HepG2 (cell line): ENCODE measurements around the gene VPS25. TPM values are rescaled to one million over a fixed set of nuclear protein-coding genes. Genes with fewer than 3 reads are reported as not detected.

Experiments
- AKAP8 ChIP-seq: sonication (generic); formaldehyde crosslinking; IDR thresholded peaks from 2 replicates; pipeline ENCODE4 v1.5.1; 2020; ENCODE audit warnings: mild to moderate bottlenecking, missing genetic modification reagents
- FOXK1 ChIP-seq: sonication (generic); formaldehyde crosslinking; IDR thresholded peaks from 2 replicates; pipeline ENCODE4 v1.4.0; 2020; ENCODE audit warnings: low read depth, missing genetic modification reagents, borderline replicate concordance
- GTF2F1 ChIP-seq: fragments of 150-350 bp; IDR thresholded peaks from 2 replicates; pipeline ENCODE4 v1.6.1; 2014; ENCODE audit warnings: low read length
- HIVEP1 ChIP-seq: sonication (generic); formaldehyde crosslinking; IDR thresholded peaks from 2 replicates; pipeline ENCODE4 v1.4.0; 2020; ENCODE audit warnings: mild to moderate bottlenecking, missing genetic modification reagents
- NFRKB ChIP-seq: fragments of 450-650 bp; IDR thresholded peaks from 2 replicates; pipeline ENCODE4 v1.6.1; 2017
- PPARG ChIP-seq: conservative IDR thresholded peaks from 2 replicates; pipeline ENCODE4 v1.6.1; 2016; ENCODE audit warnings: missing biosample characterization, missing genetic modification reagents
- PTBP1 ChIP-seq: fragments of 200-400 bp; formaldehyde crosslinking; IDR thresholded peaks from 2 replicates; pipeline ENCODE4 v1.6.1; 2018; ENCODE audit warnings: low read length, low read depth; ENCODE audit not compliant: poor library complexity, severe bottlenecking
- RARA ChIP-seq: IDR thresholded peaks from 2 replicates; pipeline ENCODE4 v1.6.1; 2016; ENCODE audit warnings: missing genetic modification reagents, missing compliant biosample characterization
- REPIN1 ChIP-seq: sonication (generic); formaldehyde crosslinking; IDR thresholded peaks from 2 replicates; pipeline ENCODE4 v1.8.0; 2022; ENCODE audit warnings: missing genetic modification reagents, low read depth, mild to moderate bottlenecking, borderline replicate concordance
- RFXANK ChIP-seq: IDR thresholded peaks from 2 replicates; pipeline ENCODE4 v1.6.1; 2016
- RXRB ChIP-seq: IDR thresholded peaks from 2 replicates; pipeline ENCODE4 v1.6.1; 2016; ENCODE audit warnings: borderline replicate concordance, missing genetic modification reagents, missing compliant biosample characterization
- SIN3A ChIP-seq: IDR thresholded peaks from 2 replicates; pipeline ENCODE4 v1.6.1; 2011; ENCODE audit warnings: low read depth, mild to moderate bottlenecking, control low read depth, low read length, borderline replicate concordance
- TCF7 ChIP-seq: sonication (generic); IDR thresholded peaks from 2 replicates; pipeline ENCODE4 v1.6.1; 2016; ENCODE audit warnings: antibody characterized with exemption, low read depth
- ZKSCAN8 ChIP-seq: IDR thresholded peaks from 2 replicates; pipeline ENCODE4 v1.6.1; 2016; ENCODE audit warnings: borderline replicate concordance, missing genetic modification reagents, missing compliant biosample characterization
- ZMAT3 ChIP-seq: sonication (generic); formaldehyde crosslinking; conservative IDR thresholded peaks from 2 replicates; pipeline ENCODE4 v1.7.0; 2021; ENCODE audit warnings: missing genetic modification reagents
- ZMYM3 ChIP-seq: sonication (generic); formaldehyde crosslinking; IDR thresholded peaks from 2 replicates; pipeline ENCODE4 v1.5.1; 2020; ENCODE audit warnings: mild to moderate bottlenecking, missing genetic modification reagents
- ZNF331 ChIP-seq: sonication (generic); formaldehyde crosslinking; IDR thresholded peaks from 2 replicates; pipeline ENCODE4 v1.4.0; 2020; ENCODE audit warnings: missing genetic modification reagents
- ZNF382 ChIP-seq: sonication (generic); formaldehyde crosslinking; IDR thresholded peaks from 2 replicates; pipeline ENCODE4 v1.5.0; 2020; ENCODE audit warnings: missing genetic modification reagents, mild to moderate bottlenecking, borderline replicate concordance
- ZNF777 ChIP-seq: sonication (generic); formaldehyde crosslinking; IDR thresholded peaks from 2 replicates; pipeline ENCODE4 v1.4.0; 2020; ENCODE audit warnings: missing genetic modification reagents
- polyA plus RNA-seq, 8 experiments: library from polyadenylated mRNA; depleted of rRNA in 3 of 8; stranded (reverse) in 7 of 8; unstranded in 1 of 8; fragments of >200 nt; fragmentation: Illumina TruSeq in 4 of 8; extraction: Trizol in 4 of 8; gene quantifications; 2 replicates each; pipeline versions ENCODE4 v1.2.1 to v1.2.3, GENCODE V29; 2011 to 2016; ENCODE audit warnings: low read depth in 4 of 8, missing spikeins in 1 of 8, mixed read lengths in 1 of 8; ENCODE audit not compliant: insufficient read depth in 1 of 8
- total RNA-seq, 5 experiments: library from RNA; depleted of rRNA; stranded (reverse); fragments of >200 nt; fragmentation: Illumina TruSeq; extraction: Trizol; gene quantifications; 2 replicates each; pipeline ENCODE4 v1.2.3, GENCODE V29; 2016; ENCODE audit warnings: low read depth in 1 of 5
- TF ChIP-seq, protein P1 (sequence below): sonication (generic); formaldehyde crosslinking; conservative IDR thresholded peaks from 2 replicates; pipeline ENCODE4 v1.8.0; 2022; ENCODE audit warnings: mild to moderate bottlenecking, moderate library complexity, missing genetic modification reagents
- TF ChIP-seq, protein P2 (sequence below): sonication (generic); formaldehyde crosslinking; IDR thresholded peaks from 2 replicates; pipeline ENCODE4 v1.5.1; 2020; ENCODE audit warnings: missing genetic modification reagents, mild to moderate bottlenecking, borderline replicate concordance
- TF ChIP-seq, protein P3 (sequence below): sonication (generic); formaldehyde crosslinking; conservative IDR thresholded peaks from 2 replicates; pipeline ENCODE4 v1.5.0; 2020; ENCODE audit warnings: missing genetic modification reagents

The VPS25 gene
- total and polyA plus RNA-seq, 2 of the 13 experiments (the other 11 are each of a cell fraction or from before 2014, with no cell fraction given): 161 to 249 TPM

DNA sequence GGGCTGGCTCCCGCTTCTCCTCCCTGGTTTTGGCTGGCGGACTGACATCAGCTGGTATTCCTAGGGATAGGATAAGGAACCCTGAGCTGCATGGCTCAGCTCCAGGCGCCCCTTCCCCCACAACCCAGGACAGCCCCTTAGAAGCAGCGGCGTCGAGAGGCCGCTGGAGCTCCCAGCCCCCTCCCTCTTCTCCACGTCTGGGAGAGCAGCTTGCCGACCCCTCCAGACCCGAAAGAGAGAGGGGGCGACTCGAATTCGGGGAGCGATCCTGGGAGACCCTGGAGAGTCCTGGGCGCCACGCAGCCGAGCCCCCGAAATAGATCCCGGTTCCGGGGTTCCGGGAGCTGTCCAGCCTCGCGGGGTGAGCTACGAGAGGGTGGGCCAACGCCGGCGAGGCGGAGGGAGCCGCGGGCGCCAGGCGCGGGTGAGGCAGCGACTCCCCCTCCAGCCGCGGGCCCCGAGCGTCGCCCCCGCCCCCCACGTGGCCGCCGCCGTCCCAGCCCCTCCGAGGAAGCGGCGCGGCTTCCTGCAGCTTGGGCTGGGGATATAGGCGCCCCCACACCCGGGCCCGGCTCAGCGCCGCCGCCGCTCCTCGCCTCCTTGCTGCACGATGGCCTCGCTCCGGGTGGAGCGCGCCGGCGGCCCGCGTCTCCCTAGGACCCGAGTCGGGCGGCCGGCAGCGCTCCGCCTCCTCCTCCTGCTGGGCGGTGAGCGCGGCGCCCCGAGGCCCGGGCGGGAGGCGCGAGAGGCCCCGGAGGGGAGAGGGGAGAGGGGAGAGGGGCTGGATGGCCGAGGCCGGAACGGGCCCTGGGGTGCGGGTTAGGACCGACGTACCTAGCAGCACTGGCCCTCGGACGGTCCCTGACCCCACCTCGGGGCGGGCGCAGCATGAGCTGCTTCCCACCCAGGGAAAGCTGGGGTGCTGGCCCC lies 12.3 kb upstream of the VPS25 start, which contains the start of gene RAMP2 (continued):
- TF ChIP-seq, protein P1, sequence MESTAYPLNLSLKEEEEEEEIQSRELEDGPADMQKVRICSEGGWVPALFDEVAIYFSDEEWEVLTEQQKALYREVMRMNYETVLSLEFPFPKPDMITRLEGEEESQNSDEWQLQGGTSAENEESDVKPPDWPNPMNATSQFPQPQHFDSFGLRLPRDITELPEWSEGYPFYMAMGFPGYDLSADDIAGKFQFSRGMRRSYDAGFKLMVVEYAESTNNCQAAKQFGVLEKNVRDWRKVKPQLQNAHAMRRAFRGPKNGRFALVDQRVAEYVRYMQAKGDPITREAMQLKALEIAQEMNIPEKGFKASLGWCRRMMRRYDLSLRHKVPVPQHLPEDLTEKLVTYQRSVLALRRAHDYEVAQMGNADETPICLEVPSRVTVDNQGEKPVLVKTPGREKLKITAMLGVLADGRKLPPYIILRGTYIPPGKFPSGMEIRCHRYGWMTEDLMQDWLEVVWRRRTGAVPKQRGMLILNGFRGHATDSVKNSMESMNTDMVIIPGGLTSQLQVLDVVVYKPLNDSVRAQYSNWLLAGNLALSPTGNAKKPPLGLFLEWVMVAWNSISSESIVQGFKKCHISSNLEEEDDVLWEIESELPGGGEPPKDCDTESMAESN (CRISPR knock-in tag): peak; percentile 70; the same call in 1 of the 2 replicates
- no peak for TF ChIP-seq AKAP8
- no peak for TF ChIP-seq REPIN1 (CRISPR knock-in tag)
- peak; percentile 95 for TF ChIP-seq ZNF777
- no peak for TF ChIP-seq GTF2F1
- no peak for TF ChIP-seq HIVEP1 (CRISPR knock-in tag)
- no peak for TF ChIP-seq ZMYM3 (CRISPR knock-in tag)
- no peak for TF ChIP-seq RARA (CRISPR knock-in tag)
- TF ChIP-seq, protein P2, sequence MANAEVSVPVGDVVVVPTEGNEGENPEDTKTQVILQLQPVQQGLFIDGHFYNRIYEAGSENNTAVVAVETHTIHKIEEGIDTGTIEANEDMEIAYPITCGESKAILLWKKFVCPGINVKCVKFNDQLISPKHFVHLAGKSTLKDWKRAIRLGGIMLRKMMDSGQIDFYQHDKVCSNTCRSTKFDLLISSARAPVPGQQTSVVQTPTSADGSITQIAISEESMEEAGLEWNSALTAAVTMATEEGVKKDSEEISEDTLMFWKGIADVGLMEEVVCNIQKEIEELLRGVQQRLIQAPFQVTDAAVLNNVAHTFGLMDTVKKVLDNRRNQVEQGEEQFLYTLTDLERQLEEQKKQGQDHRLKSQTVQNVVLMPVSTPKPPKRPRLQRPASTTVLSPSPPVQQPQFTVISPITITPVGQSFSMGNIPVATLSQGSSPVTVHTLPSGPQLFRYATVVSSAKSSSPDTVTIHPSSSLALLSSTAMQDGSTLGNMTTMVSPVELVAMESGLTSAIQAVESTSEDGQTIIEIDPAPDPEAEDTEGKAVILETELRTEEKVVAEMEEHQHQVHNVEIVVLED: no peak
- TF ChIP-seq ZNF382 (CRISPR knock-in tag): no peak
- TF ChIP-seq TCF7: no peak
- no peak for TF ChIP-seq RFXANK
- peak; percentile 20; the same call in 1 of the 2 replicates for TF ChIP-seq ZNF331 (CRISPR knock-in tag)
- TF ChIP-seq FOXK1: no peak
- TF ChIP-seq, protein P3, sequence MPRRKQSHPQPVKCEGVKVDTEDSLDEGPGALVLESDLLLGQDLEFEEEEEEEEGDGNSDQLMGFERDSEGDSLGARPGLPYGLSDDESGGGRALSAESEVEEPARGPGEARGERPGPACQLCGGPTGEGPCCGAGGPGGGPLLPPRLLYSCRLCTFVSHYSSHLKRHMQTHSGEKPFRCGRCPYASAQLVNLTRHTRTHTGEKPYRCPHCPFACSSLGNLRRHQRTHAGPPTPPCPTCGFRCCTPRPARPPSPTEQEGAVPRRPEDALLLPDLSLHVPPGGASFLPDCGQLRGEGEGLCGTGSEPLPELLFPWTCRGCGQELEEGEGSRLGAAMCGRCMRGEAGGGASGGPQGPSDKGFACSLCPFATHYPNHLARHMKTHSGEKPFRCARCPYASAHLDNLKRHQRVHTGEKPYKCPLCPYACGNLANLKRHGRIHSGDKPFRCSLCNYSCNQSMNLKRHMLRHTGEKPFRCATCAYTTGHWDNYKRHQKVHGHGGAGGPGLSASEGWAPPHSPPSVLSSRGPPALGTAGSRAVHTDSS (CRISPR knock-in tag): no peak
- no peak for TF ChIP-seq NFRKB
- TF ChIP-seq PPARG: no peak
- peak; percentile 33; the same call in 1 of the 2 replicates for TF ChIP-seq SIN3A
- 0 out of 2 replicates have a peak, but pooled peaks have one; percentile 31 for TF ChIP-seq ZMAT3 (CRISPR knock-in tag)
- TF ChIP-seq ZKSCAN8: no peak
- TF ChIP-seq PTBP1: peak; percentile 55
- TF ChIP-seq RXRB (CRISPR knock-in tag): no peak
